Measurements from ENCODE around the gene RHOG. TPM values are rescaled to one million over a fixed set of nuclear protein-coding genes. Genes with fewer than 3 reads are reported as not detected.
A peak's percentile ranks its signal among the peaks of the same experiment; 100 is the strongest.

Gene RHOG
- total RNA-seq, 1 experiment from 2014 or later = 26.4 TPM

DNA sequence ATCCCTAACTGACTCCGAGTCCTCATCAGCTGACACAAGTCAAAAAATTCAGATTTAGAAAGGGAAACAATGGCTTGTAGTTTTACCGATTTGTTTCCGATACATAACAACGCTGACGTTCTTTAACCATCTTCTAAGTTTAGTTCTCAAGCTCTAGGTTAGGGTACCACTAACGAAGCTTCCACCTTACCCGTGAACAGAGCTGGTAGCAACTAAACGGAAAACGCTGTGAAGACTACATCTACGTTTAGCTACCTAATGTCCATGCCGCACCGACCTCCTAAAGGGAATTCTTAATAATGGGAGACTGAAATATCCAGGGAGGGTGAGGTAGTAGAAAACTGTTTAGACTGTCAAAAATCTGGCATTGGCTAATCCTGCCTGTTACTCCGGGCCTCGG, 44.4 kb downstream of the RHOG start:
- peak overlapping the region; percentile 92 for H3K4me2 ChIP-seq (ENCODE audit: insufficient read depth, insufficient read length, low read length)
- H2BK5ac ChIP-seq (ENCODE audit: insufficient read length, low read length) = no peak overlapping the region
- TF ChIP-seq, protein P1, sequence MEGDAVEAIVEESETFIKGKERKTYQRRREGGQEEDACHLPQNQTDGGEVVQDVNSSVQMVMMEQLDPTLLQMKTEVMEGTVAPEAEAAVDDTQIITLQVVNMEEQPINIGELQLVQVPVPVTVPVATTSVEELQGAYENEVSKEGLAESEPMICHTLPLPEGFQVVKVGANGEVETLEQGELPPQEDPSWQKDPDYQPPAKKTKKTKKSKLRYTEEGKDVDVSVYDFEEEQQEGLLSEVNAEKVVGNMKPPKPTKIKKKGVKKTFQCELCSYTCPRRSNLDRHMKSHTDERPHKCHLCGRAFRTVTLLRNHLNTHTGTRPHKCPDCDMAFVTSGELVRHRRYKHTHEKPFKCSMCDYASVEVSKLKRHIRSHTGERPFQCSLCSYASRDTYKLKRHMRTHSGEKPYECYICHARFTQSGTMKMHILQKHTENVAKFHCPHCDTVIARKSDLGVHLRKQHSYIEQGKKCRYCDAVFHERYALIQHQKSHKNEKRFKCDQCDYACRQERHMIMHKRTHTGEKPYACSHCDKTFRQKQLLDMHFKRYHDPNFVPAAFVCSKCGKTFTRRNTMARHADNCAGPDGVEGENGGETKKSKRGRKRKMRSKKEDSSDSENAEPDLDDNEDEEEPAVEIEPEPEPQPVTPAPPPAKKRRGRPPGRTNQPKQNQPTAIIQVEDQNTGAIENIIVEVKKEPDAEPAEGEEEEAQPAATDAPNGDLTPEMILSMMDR (conservative IDR thresholded peaks at IDR 0.05) = no peak
- H3K27ac ChIP-seq (ENCODE audit: insufficient read length, low read depth, low read length) = no peak overlapping the region
- H3K14ac ChIP-seq (ENCODE audit: insufficient read depth, low read length) = no peak overlapping the region
- H3K27me3 ChIP-seq (ENCODE audit: insufficient read depth, low read length) = no peaks in the 10 kb centered on the region
- peaks cover 35% of the 10 kb centered on the region for H3K79me2 ChIP-seq (ENCODE audit: insufficient read depth, low read length)
- no peak overlapping the region for H4K91ac ChIP-seq (ENCODE audit: insufficient read length, low read depth, low read length)
- no peak overlapping the region for H3K4ac ChIP-seq (ENCODE audit: low read depth, low read length)
- H3K4me3 Mint-ChIP-seq = peak overlapping the region; percentile 89 to 97
- no peaks in the 10 kb centered on the region for H3K27me3 Mint-ChIP-seq (ENCODE audit: low read depth)
- no peak overlapping the region for H2BK120ac ChIP-seq (ENCODE audit: low read depth, low read length, poor library complexity, severe bottlenecking)
- H2BK15ac ChIP-seq (ENCODE audit: low read depth, low read length) = no peak overlapping the region
- peak overlapping the region; percentile 31 to 91 (median 42); a peak in 4 of 7 replicates for H3K27ac Mint-ChIP-seq
- H4K20me1 ChIP-seq (ENCODE audit: control insufficient read depth, insufficient read depth, insufficient read length) = no peaks in the 10 kb centered on the region
- no CpG with 5 or more reads among the region's 14 CpGs for WGBS (ENCODE audit: extremely low coverage, insufficient read length, low lambda C conversion rate)
- H3K9me3 ChIP-seq (ENCODE audit: control insufficient read depth, low read depth, low read length) = no peaks in the 10 kb centered on the region
- H3K23ac ChIP-seq (ENCODE audit: insufficient read length, low read depth, low read length) = no peak overlapping the region
- peaks cover 5% of the 10 kb centered on the region for H3K23me2 ChIP-seq (ENCODE audit: insufficient read length, low read depth, low read length, poor library complexity, severe bottlenecking)
- no peak overlapping the region for H4K5ac ChIP-seq (ENCODE audit: insufficient read length, low read depth, low read length)
- DNase-seq = no peak
- peaks cover 14 to 21% of the 10 kb centered on the region in 2 experiments for H3K4me1 Mint-ChIP-seq
- no peak overlapping the region for H3K18ac ChIP-seq (ENCODE audit: insufficient read length, low read depth, low read length)
- peak overlapping the region; percentile 75 for H3K9ac ChIP-seq (ENCODE audit: extremely low read depth, insufficient read length, low read length)
- H2AK5ac ChIP-seq (ENCODE audit: insufficient read length, low read length) = no peak overlapping the region
- peaks cover 29 to 31% (median 30%) of the 10 kb centered on the region in 3 experiments for H3K36me3 Mint-ChIP-seq (ENCODE audit: insufficient read depth in 1 of 3, low read depth in 3 of 3)
- H3T11ph ChIP-seq (ENCODE audit: low read length) = no peak overlapping the region
- H2AFZ ChIP-seq (ENCODE audit: low read length) = no peak overlapping the region
- no peak overlapping the region for H4K8ac ChIP-seq (replicated peaks; ENCODE audit: insufficient read length, low read depth, low read length)
- no peak overlapping the region for H2BK20ac ChIP-seq (ENCODE audit: low read depth, low read length, poor library complexity, severe bottlenecking)
- no peak overlapping the region for H3K56ac ChIP-seq (ENCODE audit: insufficient read length, low read depth, low read length)
- H2BK12ac ChIP-seq (ENCODE audit: insufficient read length, low read depth, low read length) = no peak overlapping the region
- no peaks in the 10 kb centered on the region for H3K79me1 ChIP-seq (ENCODE audit: insufficient read depth, low read depth, low read length, poor library complexity, severe bottlenecking)
- H3K9me3 Mint-ChIP-seq = peaks cover 0 to 2% of the 10 kb centered on the region in 2 experiments; a peak in 1 of 5 replicates
- H3K4me1 ChIP-seq (ENCODE audit: insufficient read depth, low read length) = no peaks in the 10 kb centered on the region

All from H9 (cell line).